Measurements from ENCODE around the gene SALL4.
"Not testable (repeated sequence)": the region's sequence is repeated elsewhere in the genome, so short reads cannot be mapped to it uniquely, and the experiment has no call there.

Gene SALL4

GRCh38 chr20:51801823-51802123 is 548 bp downstream of the SALL4 start:
- DNase-seq (ENCODE audit: low read depth, low spot score): no peak

GRCh38 chr20:51801122-51801822 is 1.0 kb downstream of the SALL4 start:
- no peak for DNase-seq (ENCODE audit: low read depth, low spot score)

GRCh38 chr20:51800872-51801121 is 1.5 kb downstream of the SALL4 start:
- DNase-seq (ENCODE audit: low read depth, low spot score): no peak

DNA sequence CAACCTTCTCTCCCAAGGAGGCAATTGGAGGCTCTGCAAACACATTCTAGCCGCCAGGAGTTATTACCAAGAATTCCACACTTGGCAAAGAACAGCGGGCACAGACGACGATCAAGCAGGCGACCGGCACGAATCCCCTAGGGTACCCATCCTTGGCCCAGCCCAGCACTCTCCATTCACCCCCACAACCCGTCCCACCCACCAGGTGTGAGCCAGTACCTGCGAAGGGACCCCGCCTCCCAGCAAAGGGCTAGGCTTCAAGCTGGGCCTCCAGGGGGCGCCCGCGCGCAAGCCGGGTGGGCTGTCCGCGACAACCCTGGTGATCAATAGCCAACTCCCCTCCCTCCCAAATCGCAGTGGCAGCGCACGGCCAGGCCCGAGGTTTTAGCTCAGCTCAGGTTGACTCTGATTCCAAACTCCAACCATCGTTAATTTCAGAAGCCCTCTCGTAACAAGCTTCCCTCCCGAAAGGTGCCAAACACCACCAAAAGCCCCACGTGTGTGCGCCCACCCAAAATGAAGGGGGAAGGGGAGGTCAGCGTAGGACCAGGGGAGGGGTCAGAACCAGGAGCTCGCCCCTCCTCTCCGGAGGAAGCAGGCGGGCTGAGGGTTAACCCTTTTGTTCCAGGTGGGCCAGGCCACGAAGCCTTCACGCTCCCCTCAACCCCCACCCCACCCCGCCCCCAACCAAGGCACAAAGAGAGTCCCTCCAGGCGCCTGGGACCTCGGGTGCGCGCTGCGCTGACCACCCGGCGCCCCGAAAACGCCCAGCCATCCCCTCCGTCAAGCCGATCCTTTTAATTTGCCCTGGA is 2.1 kb downstream of the SALL4 start:
- peak; percentile 16 for DNase-seq (ENCODE audit: low read depth, low spot score)

DNA sequence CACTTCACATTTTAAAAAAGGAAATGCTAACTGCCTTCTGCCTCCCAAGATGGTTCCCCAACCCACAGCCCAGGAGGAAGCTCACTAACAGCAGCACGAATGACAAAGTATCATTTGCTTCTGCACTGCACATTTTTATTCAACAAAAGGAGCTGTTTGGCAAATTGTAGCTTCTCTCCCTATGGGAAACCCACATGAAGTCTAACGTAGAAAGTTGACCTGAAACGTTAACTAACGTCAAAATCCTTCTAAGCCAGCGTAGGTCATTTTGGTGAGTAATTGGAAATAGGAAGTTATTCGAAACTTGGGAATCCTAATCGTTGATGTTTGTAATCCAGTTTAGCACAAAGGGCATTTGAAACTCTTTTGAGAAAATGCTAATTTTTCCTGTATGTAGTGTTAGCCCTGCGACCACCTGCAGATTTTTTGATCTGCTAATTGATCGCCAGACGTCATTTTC is 2.9 kb downstream of the SALL4 start:
- no peak for DNase-seq (ENCODE audit: low read depth, low spot score)

DNA sequence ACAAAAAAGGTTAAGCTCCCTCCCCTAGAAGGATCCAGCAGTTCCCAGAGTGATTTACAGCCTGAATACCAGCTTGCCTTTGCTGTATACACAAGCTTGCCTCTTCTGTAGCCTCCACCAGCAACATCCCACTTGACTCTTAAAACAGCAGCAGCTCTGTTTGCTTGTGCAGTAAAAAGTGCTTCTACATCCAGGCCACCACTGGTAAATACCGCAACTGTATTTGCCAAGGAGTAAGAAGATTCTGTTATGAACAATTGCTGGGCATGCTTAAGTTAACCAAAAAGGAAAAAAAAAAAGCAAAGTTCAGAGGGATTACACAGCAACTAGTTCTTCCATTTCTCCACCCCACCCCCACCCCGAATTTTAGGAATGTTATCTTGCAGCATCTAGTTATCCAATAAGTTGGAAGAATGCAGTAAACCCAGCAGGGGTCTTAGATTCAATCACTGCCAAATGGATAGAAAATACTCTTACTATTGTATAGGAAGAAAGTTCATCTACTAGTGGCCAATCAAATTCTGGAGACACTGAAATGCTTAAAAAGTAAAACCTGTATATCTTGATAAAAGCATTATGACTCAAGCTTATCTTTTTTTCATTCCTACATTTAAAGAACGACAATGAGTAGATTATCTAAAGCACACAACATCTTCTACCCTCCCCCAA is 4.8 kb downstream of the SALL4 start:
- DNase-seq (ENCODE audit: low read depth, low spot score): no peak

GRCh38 chr20:51796340-51796739 is 6.0 kb downstream of the SALL4 start:
- DNase-seq (ENCODE audit: low read depth, low spot score): no peak

- no peak for DNase-seq (ENCODE audit: low read depth, low spot score)
These were observed 9.4 kb downstream of the SALL4 start for GRCh38 chr20:51792960-51793359.

DNA sequence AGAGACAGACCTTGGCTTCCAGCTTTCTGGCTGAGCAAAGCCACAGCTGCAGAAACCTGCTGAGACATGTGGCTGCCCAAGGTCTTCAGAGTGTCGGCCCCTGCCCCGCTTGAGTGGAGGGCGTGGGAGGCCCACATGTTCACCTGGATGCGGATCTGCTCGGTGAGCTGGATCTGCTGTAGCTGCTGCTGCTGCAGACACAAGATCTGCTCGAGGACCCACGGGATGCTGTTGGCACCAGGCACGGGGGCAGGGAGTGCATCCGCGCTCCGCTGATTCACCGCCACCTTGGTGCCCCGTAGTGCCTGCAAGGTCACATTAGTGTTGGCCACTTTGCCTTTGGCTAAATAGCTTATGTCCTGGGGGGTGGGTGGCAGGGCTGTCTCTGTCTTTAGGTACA is 10.7 kb downstream of the SALL4 start:
- no peak for DNase-seq (ENCODE audit: low read depth, low spot score)

DNA sequence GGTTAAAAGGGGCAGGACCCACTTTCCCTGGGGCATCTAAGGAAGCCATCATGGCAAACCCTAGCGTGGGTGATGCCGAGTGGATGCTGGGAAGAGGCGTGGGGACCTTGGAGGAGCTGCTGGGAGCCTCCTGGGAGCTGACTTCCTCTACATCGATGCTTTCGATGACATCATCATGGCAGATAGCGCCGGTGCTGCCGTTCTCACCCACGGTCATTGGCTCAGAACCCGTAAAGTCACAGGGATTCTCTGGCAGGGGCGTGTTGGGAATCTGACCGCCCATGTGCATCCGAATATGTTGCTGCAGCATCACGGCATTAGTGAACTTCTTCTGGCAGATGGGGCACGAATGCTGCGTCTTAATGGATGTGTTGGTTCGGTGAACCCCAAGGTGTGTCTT is 12.1 kb downstream of the SALL4 start:
- DNase-seq (ENCODE audit: low read depth, low spot score): no peak

DNA sequence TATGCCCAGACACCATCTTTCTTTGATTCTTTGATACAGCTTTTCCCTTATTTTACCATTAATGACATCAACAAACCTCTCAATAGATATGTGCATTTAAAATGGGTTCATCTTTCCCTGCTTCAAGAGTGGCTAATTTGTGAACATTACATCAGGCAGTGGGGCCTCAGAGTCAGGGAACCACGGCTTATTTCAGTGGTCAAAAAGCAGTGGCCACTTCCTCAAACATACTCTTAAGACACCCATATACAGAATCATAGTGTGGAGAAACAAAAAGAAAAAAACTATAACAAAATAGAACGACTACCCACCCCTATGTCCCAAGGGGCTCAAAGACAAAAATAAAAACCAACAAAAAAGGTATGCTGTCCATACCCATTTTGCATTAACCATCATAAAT is 12.9 kb downstream of the SALL4 start:
- no peak for DNase-seq (ENCODE audit: low read depth, low spot score)

- DNase-seq (ENCODE audit: low read depth, low spot score): no peak
These were observed 13.5 kb downstream of the SALL4 start for GRCh38 chr20:51788822-51789221.

- DNase-seq (ENCODE audit: low read depth, low spot score): no peak
These were observed 18.0 kb downstream of the SALL4 start for GRCh38 chr20:51784299-51784698.

- not testable (repeated sequence) for DNase-seq (ENCODE audit: low read depth, low spot score)
These were observed 24.0 kb downstream of the SALL4 start for GRCh38 chr20:51778229-51778759.

GRCh38 chr20:51775241-51775640 is 27.1 kb downstream of the SALL4 start:
- DNase-seq (ENCODE audit: low read depth, low spot score): no peak

- no peak for DNase-seq (ENCODE audit: low read depth, low spot score)
These were observed 30.1 kb downstream of the SALL4 start for GRCh38 chr20:51772236-51772635.

DNA sequence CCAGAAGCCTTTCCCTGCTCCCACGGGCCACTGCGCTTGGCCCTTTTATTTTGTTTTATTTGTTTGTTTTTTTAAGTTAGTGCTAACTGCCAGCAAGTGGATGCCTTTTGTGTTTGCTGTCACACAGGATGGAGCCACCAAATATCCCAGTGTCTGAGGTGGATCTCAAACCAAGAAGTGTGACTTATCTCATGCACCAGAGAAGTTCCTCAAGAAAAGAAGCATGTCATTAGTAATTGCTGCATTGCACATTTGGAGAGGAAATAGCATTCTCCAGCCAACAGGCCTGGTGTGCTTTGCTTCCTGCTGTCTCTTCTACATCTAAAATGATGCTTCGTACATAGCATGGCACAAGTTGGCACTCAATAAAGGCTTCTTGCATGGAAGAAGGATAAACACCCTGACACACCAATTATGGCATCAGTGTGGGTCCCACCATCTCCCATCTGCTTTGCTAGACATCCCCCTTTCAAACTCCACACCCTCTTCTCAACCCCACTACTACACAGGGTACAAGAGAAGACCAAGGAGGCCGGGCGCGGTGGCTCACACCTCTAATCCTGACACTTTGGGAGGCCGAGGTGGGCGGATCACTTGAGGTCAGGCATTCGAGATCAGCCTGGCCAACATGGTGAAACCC is 32.2 kb downstream of the SALL4 start:
- no peak for DNase-seq (ENCODE audit: low read depth, low spot score)

DNA sequence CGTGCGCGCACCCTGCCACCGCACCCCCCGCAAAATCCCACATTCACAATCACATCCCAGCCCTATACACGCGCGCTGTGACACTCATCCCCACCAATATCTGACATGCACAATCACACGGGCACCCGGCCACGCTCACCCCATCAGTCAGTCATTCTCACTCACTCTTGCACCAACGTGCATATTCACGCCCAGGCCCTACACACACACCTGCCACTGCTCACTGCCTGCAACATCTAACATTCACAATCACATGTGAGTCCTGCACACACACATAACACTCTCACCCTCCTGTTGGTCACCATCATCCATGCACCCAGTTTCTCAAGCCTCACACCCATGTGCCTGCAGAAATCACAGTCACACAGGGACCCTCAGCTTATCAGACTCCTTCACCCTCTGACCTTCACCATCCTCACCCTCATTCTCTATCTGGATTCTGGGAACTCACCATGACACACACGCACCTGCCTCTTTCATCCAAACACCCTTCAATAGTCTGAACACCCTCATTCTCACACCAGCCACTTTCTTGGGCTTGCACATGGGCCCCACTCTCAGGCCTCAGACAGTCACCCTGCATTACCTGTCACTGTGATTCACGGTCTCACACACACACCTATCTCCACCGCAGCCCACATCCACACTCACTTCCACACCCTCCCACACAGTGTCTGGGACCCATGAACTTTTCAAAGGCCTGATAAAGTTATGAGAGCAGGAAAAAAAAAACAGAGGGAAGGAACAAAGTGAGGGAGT is 33.4 kb downstream of the SALL4 start:
- DNase-seq (ENCODE audit: low read depth, low spot score): no peak

GRCh38 chr20:51767867-51768758 is 34.2 kb downstream of the SALL4 start, which contains the start of gene ATP9A:
Gene ATP9A (minus strand): TSS chr20:51768390. CDS start chr20:51768369, 21 bp downstream.
- no peak for DNase-seq (ENCODE audit: low read depth, low spot score)
